ENCODE measurements around the gene SLCO4A1. TPM values are rescaled to one million over a fixed set of nuclear protein-coding genes. Genes with fewer than 3 reads are reported as not detected.
"Not testable (repeated sequence)": the region's sequence is repeated elsewhere in the genome, so short reads cannot be mapped to it uniquely, and the experiment has no call there.

The SLCO4A1 gene
- total and polyA plus RNA-seq, 5 donors: 4.1 to 15.5 (median 5.9) TPM

DNA sequence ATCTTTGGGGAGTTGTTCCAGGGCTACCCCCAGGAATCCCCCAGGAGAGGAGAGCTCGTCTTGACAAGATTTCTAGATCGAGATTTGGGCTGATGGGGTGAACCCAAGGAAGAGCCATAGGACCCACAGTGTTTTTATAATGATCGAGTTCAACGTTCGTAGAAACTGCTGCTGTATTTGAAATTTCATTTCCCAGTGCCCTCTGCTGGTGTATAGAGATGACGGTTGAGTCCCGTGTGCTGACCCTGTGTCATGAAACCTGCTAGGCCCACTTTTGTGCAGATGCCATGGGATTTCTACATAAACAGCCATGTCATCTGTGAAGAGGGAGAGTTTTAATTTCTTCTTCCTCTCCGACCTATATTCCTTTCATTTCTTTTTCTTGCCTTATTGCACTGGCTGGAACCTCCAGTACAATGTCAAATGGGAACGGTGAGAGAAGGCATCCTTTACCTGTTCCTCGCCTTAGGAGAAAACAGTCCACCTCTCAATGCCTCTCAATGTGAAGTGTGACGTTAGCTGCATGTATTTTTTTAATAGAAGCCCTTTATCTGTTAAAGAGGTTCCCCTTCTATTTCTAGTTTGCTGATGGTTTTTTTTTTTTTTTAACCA lies 37.8 kb downstream of the SLCO4A1 start:
- 95% methylated on average over 11 of the region's 11 CpGs for WGBS
- Histone ChIP-seq H3K27ac (ENCODE audit: low read length) (no peak overlapping the region), H3K9me3 (ENCODE audit: control insufficient read depth, low read length) (no peaks in the 10 kb centered on the region), H3K4me1 (ENCODE audit: control insufficient read depth, insufficient read depth, low read length) (no peaks in the 10 kb centered on the region), H3K27me3 (ENCODE audit: control insufficient read depth, insufficient read depth) (no peaks in the 10 kb centered on the region), H3K4me3 (ENCODE audit: low read length) (no peak overlapping the region)
- intact Hi-C loops (cut with DNase I): no loop called here
- ATAC-seq (no peak), DNase-seq (no peak)

DNA sequence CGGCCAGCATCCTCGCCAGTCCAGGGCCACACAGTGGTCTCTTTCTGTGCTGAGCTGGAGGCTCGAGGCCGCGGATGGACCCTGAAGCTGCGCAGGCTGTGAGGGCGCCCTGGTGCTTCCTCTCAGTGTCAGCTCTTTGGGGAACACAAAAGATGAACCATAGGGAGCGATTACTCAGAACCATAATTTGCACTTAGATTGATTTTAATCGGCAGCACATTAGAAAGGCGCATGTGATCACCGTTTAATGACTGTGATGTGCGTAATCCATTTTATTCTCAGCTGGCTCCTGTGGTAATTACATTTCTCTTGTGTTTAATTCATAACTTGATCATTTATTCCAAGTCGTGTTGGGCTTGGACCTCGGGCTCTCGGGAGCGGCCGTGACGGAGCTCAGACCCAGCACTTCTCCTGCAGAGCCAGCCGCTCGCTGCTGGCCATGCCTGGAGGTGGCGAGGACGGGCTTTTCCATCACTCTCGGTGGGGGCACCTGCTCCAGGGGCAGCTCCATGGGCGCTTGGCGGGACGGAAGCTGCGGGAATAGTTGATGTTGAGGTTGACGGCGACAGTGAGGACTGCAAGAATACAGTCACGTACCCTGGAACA lies 40.7 kb downstream of the SLCO4A1 start:
- H3K27ac ChIP-seq (ENCODE audit: low read length): no peak overlapping the region
- DNase-seq (no peak), ATAC-seq (no peak)
- H3K4me3 ChIP-seq (ENCODE audit: low read length): no peak overlapping the region
- H3K27me3 ChIP-seq (ENCODE audit: control insufficient read depth, insufficient read depth): no peaks in the 10 kb centered on the region
- no peaks in the 10 kb centered on the region for H3K4me1 ChIP-seq (ENCODE audit: control insufficient read depth, insufficient read depth, low read length)
- no peaks in the 10 kb centered on the region for H3K9me3 ChIP-seq (ENCODE audit: control insufficient read depth, low read length)
- WGBS: 88% methylated on average over 30 of the region's 30 CpGs
- intact Hi-C loops (cut with DNase I): no loop called here

GRCh38 chr20:62683660-62684322 lies 41.5 kb downstream of the SLCO4A1 start:
- ATAC-seq; DNase-seq; H3K27ac ChIP-seq (ENCODE audit: low read length); H3K4me1 ChIP-seq (ENCODE audit: control insufficient read depth, insufficient read depth, low read length); H3K9me3 ChIP-seq (ENCODE audit: control insufficient read depth, low read length); H3K4me3 ChIP-seq (ENCODE audit: low read length); H3K27me3 ChIP-seq (ENCODE audit: control insufficient read depth, insufficient read depth); intact Hi-C loops (cut with DNase I): not testable (repeated sequence)
- WGBS: 95% methylated on average over 40 of the region's 52 CpGs

- Histone ChIP-seq H3K4me1 (ENCODE audit: control insufficient read depth, insufficient read depth, low read length) (no peaks in the 10 kb centered on the region), H3K4me3 (ENCODE audit: low read length) (no peak overlapping the region), H3K27ac (ENCODE audit: low read length) (no peak overlapping the region), H3K9me3 (ENCODE audit: control insufficient read depth, low read length) (no peaks in the 10 kb centered on the region), H3K27me3 (ENCODE audit: control insufficient read depth, insufficient read depth) (no peaks in the 10 kb centered on the region)
- intact Hi-C loops (cut with DNase I): loop anchor here in 1 of 4 donors (5.0 kb wide), 1 partner anchor 102 kb away; no protein-coding TSS in a partner anchor
- ATAC-seq (no peak), DNase-seq (no peak)
- 83% methylated on average over 12 of the region's 12 CpGs for WGBS
Measured at GRCh38 chr20:62684981-62685380, 42.7 kb downstream of the SLCO4A1 start.

DNA sequence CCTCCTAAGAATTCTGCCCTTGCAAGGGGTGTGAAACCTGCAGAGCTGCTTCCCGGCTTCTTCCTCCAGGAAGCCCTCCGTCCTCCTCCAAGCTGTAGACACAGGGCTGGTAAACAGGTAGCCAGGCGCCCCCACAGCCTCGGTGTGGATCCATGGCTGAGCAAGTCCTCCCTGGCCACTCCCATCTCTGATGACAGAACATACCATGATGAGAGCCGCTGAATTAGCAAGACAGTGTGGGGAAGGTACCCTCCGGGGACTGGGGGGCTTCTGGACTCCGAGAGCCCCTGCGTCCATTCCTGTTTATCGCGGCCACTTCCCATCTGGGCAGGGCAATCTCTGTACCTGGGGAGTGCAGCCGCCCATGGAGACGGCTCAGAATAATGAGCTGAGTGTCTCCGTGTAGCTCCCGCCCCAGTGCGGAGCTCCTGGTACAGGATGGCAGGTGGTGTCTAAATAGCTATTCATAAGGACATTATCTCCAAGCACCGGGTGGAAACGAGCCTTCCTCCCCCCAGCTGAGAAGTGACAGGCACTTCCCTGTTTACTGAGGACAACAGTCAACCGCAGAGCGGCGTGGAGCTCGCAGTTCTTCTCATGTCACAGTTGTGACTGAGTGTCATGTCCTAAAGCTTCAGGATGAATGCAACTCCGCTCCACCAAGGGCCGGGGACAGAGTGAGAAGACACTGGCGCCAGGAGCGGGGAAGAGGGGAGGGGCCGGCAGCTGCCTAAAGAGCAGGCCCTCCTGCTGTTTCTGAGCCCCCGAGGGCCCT lies 43.7 kb downstream of the SLCO4A1 start:
- no peaks in the 10 kb centered on the region for H3K4me1 ChIP-seq (ENCODE audit: control insufficient read depth, insufficient read depth, low read length)
- DNase-seq (peak in 1 of 3 donors; percentile 76), ATAC-seq (peak; percentile 30 to 34)
- H3K27ac ChIP-seq (ENCODE audit: low read length): no peak overlapping the region
- no peaks in the 10 kb centered on the region for H3K27me3 ChIP-seq (ENCODE audit: control insufficient read depth, insufficient read depth)
- 20% methylated on average over 27 of the region's 27 CpGs for WGBS
- intact Hi-C loops (cut with DNase I): loop anchor here in 1 of 4 donors (5.0 kb wide), 1 partner anchor 101 kb away; no protein-coding TSS in a partner anchor
- no peak overlapping the region for H3K4me3 ChIP-seq (ENCODE audit: low read length)
- H3K9me3 ChIP-seq (ENCODE audit: control insufficient read depth, low read length): no peaks in the 10 kb centered on the region

DNA sequence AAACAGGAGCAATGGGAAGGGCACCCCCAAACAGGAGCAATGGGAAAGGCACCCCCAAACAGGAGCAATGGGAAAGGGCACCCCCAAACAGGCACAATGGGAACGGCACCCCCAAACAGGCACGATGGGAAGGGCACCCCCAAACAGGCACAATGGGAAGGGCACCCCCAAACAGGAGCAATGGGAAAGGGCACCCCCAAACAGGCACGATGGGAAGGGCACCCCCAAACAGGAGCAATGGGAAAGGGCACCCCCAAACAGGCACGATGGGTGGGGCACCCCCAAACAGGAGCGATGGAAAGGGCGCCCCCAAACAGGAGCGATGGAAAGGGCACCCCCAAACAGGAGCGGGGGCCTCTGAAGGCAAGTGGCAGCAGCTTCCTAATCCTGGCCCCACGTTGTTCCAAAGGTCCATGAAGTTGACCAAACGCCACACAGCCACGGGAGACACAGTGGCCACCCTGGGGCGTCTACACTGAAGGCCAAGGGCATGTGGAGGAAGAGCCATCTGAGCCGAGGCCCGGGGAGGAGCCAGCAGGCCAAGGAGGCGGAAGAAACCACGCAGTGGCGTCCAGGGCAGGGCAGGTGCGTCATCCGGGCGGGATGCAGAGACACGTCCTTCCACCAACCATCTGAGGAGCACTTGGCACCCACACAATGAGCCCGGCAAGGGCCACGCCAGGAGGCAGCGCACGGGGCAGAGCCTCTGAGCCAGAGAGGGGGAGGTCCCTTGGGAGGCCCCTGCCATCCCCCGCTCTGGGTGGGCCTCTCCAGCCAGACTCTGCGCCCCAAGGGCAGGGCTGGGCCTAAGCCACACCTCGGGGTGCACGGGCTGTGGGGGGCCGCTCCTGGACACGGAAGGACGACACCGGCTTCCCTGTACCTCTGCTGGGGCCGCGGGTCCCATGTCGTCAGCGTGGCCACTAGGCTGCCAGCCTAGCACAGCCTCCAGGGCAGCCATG lies 44.8 kb downstream of the SLCO4A1 start:
- WGBS: 91% methylated on average over 37 of the region's 37 CpGs

DNA sequence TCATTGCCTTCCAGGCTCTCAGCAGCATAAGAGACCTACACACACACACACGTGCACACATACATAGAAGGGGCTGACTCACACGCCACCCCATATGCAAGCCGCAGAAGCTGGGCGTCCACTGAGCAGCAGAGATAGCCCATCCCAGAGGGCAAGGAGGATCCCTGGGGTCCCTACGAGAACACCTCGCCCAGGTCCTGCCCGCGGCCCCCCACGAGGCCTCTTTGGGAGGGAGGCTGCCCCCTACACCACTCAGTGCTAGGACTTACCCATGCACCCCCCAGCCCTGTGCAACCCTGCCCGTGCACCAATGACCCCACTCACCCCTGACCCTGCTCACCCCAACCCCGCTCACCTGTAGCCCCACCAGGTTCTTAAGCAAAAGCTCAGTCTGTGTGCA lies 45.8 kb downstream of the SLCO4A1 start:
- no peaks in the 10 kb centered on the region for H3K4me1 ChIP-seq (ENCODE audit: control insufficient read depth, insufficient read depth, low read length)
- H3K9me3 ChIP-seq (ENCODE audit: control insufficient read depth, low read length): no peaks in the 10 kb centered on the region
- intact Hi-C loops (cut with DNase I): loop anchor here in 1 of 4 donors (5.0 kb wide), 1 partner anchor 99 kb away; no protein-coding TSS in a partner anchor
- no peak for DNase-seq
- no peak overlapping the region for H3K4me3 ChIP-seq (ENCODE audit: low read length)
- no peaks in the 10 kb centered on the region for H3K27me3 ChIP-seq (ENCODE audit: control insufficient read depth, insufficient read depth)
- peak in 1 of 2 donors; percentile 26 for ATAC-seq
- no peak overlapping the region for H3K27ac ChIP-seq (ENCODE audit: low read length)
- WGBS: 95% methylated on average over 11 of the region's 11 CpGs

More for the DNA sequence above, 44.8 kb downstream of the SLCO4A1 start:
- no peak for ATAC-seq
- Histone ChIP-seq H3K4me3 (ENCODE audit: low read length) (no peak overlapping the region), H3K27ac (ENCODE audit: low read length) (no peak overlapping the region), H3K27me3 (ENCODE audit: control insufficient read depth, insufficient read depth) (no peaks in the 10 kb centered on the region), H3K4me1 (ENCODE audit: control insufficient read depth, insufficient read depth, low read length) (no peaks in the 10 kb centered on the region), H3K9me3 (ENCODE audit: control insufficient read depth, low read length) (no peaks in the 10 kb centered on the region)
- intact Hi-C loops (cut with DNase I): loop anchor here in 1 of 4 donors (5.0 kb wide), 1 partner anchor 100 kb away; no protein-coding TSS in a partner anchor
- DNase-seq: no peak

GRCh38 chr20:62688855-62689460 lies 46.7 kb downstream of the SLCO4A1 start:
- Histone ChIP-seq H3K27me3 (ENCODE audit: control insufficient read depth, insufficient read depth) (no peaks in the 10 kb centered on the region), H3K9me3 (ENCODE audit: control insufficient read depth, low read length) (no peaks in the 10 kb centered on the region), H3K4me1 (ENCODE audit: control insufficient read depth, insufficient read depth, low read length) (no peaks in the 10 kb centered on the region), H3K27ac (ENCODE audit: low read length) (no peak overlapping the region), H3K4me3 (ENCODE audit: low read length) (no peak overlapping the region)
- intact Hi-C loops (cut with DNase I): loop anchor here in 1 of 4 donors (5.0 kb wide), 1 partner anchor 98 kb away; no protein-coding TSS in a partner anchor
- peak in 1 of 2 donors; percentile 33 for ATAC-seq
- DNase-seq: no peak
- WGBS: 78% methylated on average over 29 of the region's 29 CpGs

DNA sequence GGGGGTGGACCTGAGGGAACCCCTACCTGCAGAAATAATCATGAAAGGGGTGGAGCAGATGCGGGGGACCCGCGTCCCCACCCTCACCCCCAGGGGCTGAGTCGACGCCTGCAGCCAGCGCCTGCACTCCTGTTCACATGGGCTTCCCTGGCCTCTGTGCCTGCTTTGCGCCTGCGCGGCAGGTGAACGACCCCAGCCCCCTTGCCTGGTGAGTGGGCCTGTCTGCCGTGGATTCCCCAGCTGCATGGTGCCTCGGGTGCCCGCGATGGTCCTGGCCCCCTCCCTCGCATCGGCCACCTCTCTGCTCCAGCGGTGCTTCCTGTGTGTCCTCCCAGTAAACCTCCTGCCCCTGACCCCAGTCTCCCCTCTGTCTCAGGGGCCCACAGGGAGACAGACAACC lies 47.6 kb downstream of the SLCO4A1 start:
- Histone ChIP-seq H3K4me1 (ENCODE audit: control insufficient read depth, insufficient read depth, low read length) (no peaks in the 10 kb centered on the region), H3K27ac (ENCODE audit: low read length) (no peak overlapping the region), H3K4me3 (ENCODE audit: low read length) (no peak overlapping the region), H3K27me3 (ENCODE audit: control insufficient read depth, insufficient read depth) (no peaks in the 10 kb centered on the region), H3K9me3 (ENCODE audit: control insufficient read depth, low read length) (no peaks in the 10 kb centered on the region)
- ATAC-seq (no peak), DNase-seq (no peak)
- 85% methylated on average over 17 of the region's 17 CpGs for WGBS
- intact Hi-C loops (cut with DNase I): loop anchor here in 1 of 4 donors (5.0 kb wide), 1 partner anchor 97 kb away; no protein-coding TSS in a partner anchor
